ENCODE measurements around the gene KRTAP21-3.

Gene KRTAP21-3

GRCh38 chr21:30672985-30673650 is 45.5 kb downstream of the KRTAP21-3 start:
- no peak overlapping the region for H3K4me3 ChIP-seq (ENCODE audit: low read depth, low read length)
- no peak for TF ChIP-seq CTCF (IDR thresholded peaks at IDR 0.05; ENCODE audit: low read depth, low read length, missing control alignments)
- no peak for DNase-seq (ENCODE audit: low read depth)
- in situ Hi-C loops (cut with HindIII; ENCODE audit: low sequenced_read_pairs) = no loop called here

GRCh38 chr21:30668776-30669175 is 49.8 kb downstream of the KRTAP21-3 start:
- no peak for TF ChIP-seq CTCF (IDR thresholded peaks at IDR 0.05; ENCODE audit: low read depth, low read length, missing control alignments)
- in situ Hi-C loops (cut with HindIII; ENCODE audit: low sequenced_read_pairs) = no loop called here
- DNase-seq (ENCODE audit: low read depth) = no peak
- H3K4me3 ChIP-seq (ENCODE audit: low read depth, low read length) = no peak overlapping the region

Measured in astrocyte of the cerebellum (primary cell).